Stimulated activated naive CD4-positive, alpha-beta T cell treated with Interleukin-2 at 50 U/mL for 16 hours (primary cell): ENCODE data around the gene ITGB7.

ENCODE experiments used
- DNase-seq: peaks from one replicate; lab custom pipeline; 2025; lab: John Stamatoyannopoulos, UW

ITGB7 gene

GRCh38 chr12:53196486-53196885 is 10.6 kb downstream of the ITGB7 start:
- no peak for DNase-seq

GRCh38 chr12:53195516-53196420 is 11.3 kb downstream of the ITGB7 start:
- no peak for DNase-seq

- DNase-seq: no peak
Observed at GRCh38 chr12:53194973-53195372, 12.1 kb downstream of the ITGB7 start.

- DNase-seq: no peak
Observed at GRCh38 chr12:53193985-53194716, 12.9 kb downstream of the ITGB7 start.

- DNase-seq: no peak
Observed at GRCh38 chr12:53193040-53193439, 14.0 kb downstream of the ITGB7 start.

GRCh38 chr12:53192531-53193021 is 14.5 kb downstream of the ITGB7 start:
- DNase-seq: no peak

- no peak for DNase-seq
Observed at GRCh38 chr12:53191885-53192530, 15.0 kb downstream of the ITGB7 start.

- no peak for DNase-seq
Observed at GRCh38 chr12:53191096-53191884, 15.8 kb downstream of the ITGB7 start.

GRCh38 chr12:53190108-53190729 is 16.8 kb downstream of the ITGB7 start:
- DNase-seq: peak; percentile 35

GRCh38 chr12:53187145-53187899 is 19.7 kb downstream of the ITGB7 start:
- DNase-seq: no peak

- no peak for DNase-seq
Observed at GRCh38 chr12:53186745-53187144, 20.3 kb downstream of the ITGB7 start.

- DNase-seq: no peak
Observed at GRCh38 chr12:53185582-53186153, 21.4 kb downstream of the ITGB7 start.

GRCh38 chr12:53184828-53185227 is 22.2 kb downstream of the ITGB7 start:
- no peak for DNase-seq

GRCh38 chr12:53182903-53183302 is 24.1 kb downstream of the ITGB7 start:
- DNase-seq: no peak

- DNase-seq: no peak
Observed at GRCh38 chr12:53181935-53182334, 25.1 kb downstream of the ITGB7 start.

- peak; percentile 79 for DNase-seq
Observed at GRCh38 chr12:53180931-53181645, 26.0 kb downstream of the ITGB7 start.

- DNase-seq: peak; percentile 98
Observed at GRCh38 chr12:53180220-53180930, 26.7 kb downstream of the ITGB7 start, which contains the start of the genes CSAD and ZNF740. Gene CSAD, minus strand, starts transcription at chr12:53180925. Its CDS starts 7,455 bp downstream, at chr12:53173470. Gene ZNF740, plus strand, starts transcription at chr12:53180722. Its CDS starts 1,262 bp downstream, at chr12:53181984.

GRCh38 chr12:53179687-53180219 is 27.3 kb downstream of the ITGB7 start:
- DNase-seq: no peak
